Measurements from ENCODE around the gene FSHR. TPM values are rescaled to one million over a fixed set of nuclear protein-coding genes. Genes with fewer than 3 reads are reported as not detected.

The FSHR gene
- total and polyA plus RNA-seq, 2 of the 4 experiments (the other 2 are of a cell fraction) = not detected

DNA sequence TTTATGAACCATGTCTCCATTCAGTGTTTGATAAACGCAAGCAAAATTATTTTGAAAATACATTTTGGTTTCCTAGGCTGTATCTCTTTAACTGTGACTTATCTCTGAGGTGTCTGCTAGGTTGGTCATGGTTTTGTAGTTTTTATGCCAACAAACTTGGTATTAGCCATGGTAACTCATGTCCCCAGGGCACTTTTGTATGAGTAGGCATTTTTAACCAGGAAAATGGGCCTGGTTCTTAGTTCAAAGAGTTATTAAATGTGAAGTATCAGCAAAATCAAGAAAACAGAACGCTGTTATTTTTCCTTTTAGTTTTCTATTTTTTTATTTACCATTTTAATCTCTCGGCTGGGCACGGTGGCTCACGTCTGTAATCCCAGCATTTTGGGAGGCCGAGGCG lies 219.5 kb downstream of the FSHR start:
- no CpG with 5 or more reads among the region's 7 CpGs for WGBS, 2 experiments (ENCODE audit: extremely low coverage in 2 of 2, insufficient read length in 1 of 2)
- CTCF ChIA-PET = no interaction called here
- dilution Hi-C loops (cut with HindIII; ENCODE audit: low sequenced_read_pairs, unreplicated experiment) = no loop called here

More for the DNA sequence above, 219.5 kb downstream of the FSHR start:
- intact Hi-C loops (cut with micrococcal nuclease) (no loop called here), in situ Hi-C loops (cut with MboI; ENCODE audit: low sequenced_read_pairs) (no loop called here)
- Histone ChIP-seq H2BK20ac (ENCODE audit: low read depth, low read length) (no peak overlapping the region), H4K8ac (ENCODE audit: low read depth in 2 of 2, low read length in 2 of 2) (no peak overlapping the region), H2AK9ac (replicated peaks; ENCODE audit: low read depth, low read length, poor library complexity) (no peak overlapping the region), H3K23ac (ENCODE audit: low read depth, low read length) (no peak overlapping the region), H3K4me2 (ENCODE audit: low read depth, low read length) (no peak overlapping the region), H4K5ac (ENCODE audit: low read depth, low read length) (no peak overlapping the region), H3K9me3 (ENCODE audit: control insufficient read depth, insufficient read depth, low read length) (no peaks in the 10 kb centered on the region), H3K79me1 (ENCODE audit: low read depth in 1 of 2, low read length in 2 of 2) (no peaks in the 10 kb centered on the region), H3K4me1 (ENCODE audit: control insufficient read depth, insufficient read depth, low read length) (no peaks in the 10 kb centered on the region), H4K20me1 (ENCODE audit: insufficient read depth, low read length) (no peaks in the 10 kb centered on the region), H3K27ac (ENCODE audit: insufficient read depth, low read length) (no peak overlapping the region), H2BK120ac (ENCODE audit: low read depth, low read length) (no peak overlapping the region), H2BK15ac (ENCODE audit: low read depth, low read length) (no peak overlapping the region), H3K56ac (ENCODE audit: extremely low read depth, insufficient read depth, low read length) (no peak overlapping the region), H3K4me3 (ENCODE audit: insufficient read depth, low read depth, low read length) (no peak overlapping the region), H2BK5ac (ENCODE audit: low read depth, low read length, poor library complexity, severe bottlenecking) (no peak overlapping the region), H3K36me3 (ENCODE audit: control insufficient read depth, insufficient read depth, low read length) (no peaks in the 10 kb centered on the region), H2AFZ (replicated peaks; ENCODE audit: low read length, poor library complexity) (no peak overlapping the region), H3K9ac (ENCODE audit: low read depth, low read length) (no peak overlapping the region), H3K18ac (ENCODE audit: low read depth, low read length) (no peak overlapping the region), H3K4ac (ENCODE audit: low read depth, low read length) (no peak overlapping the region), H3K27me3 (ENCODE audit: control insufficient read depth, insufficient read depth, low read length) (peaks cover 2% of the 10 kb centered on the region), H2AK5ac (ENCODE audit: low read depth, low read length) (no peak overlapping the region), H3K14ac (replicated peaks; ENCODE audit: low read depth, low read length) (no peak overlapping the region), H3K9me1 (ENCODE audit: insufficient read depth, low read length) (no peaks in the 10 kb centered on the region), H4K91ac (ENCODE audit: insufficient read depth, low read depth, low read length) (no peak overlapping the region)
- TF ChIP-seq CEBPB (IDR thresholded peaks at IDR 0.05; ENCODE audit: low read depth, low read length) (no peak), MAFK (IDR thresholded peaks at IDR 0.05; ENCODE audit: low read depth, low read length) (0 out of 2 replicates have a peak, but pooled peaks have one; percentile 31)
- DNase-seq (no peak), ATAC-seq (ENCODE audit: low read depth) (no peak)
- BruUV-seq (replicated peaks) = no TSS peak
- POLR2A ChIA-PET (ENCODE audit: unreplicated experiment) = no interaction called here

Measured in IMR-90 (cell line).